HCT116 (cell line): ENCODE data around the gene GNG4.

Source experiments
- ATF3 ChIP-seq: IDR thresholded peaks from 2 replicates; pipeline ENCODE4 v1.6.1; 2012
- EZH2phosphoT487 ChIP-seq: fragments of 200-600 bp; IDR thresholded peaks from 2 replicates; pipeline ENCODE4 v1.6.1; 2018; ENCODE audit warnings: antibody characterized with exemption, borderline replicate concordance
- JUND ChIP-seq: IDR thresholded peaks from 2 replicates; pipeline ENCODE4 v1.6.1; 2012
- POLR2A ChIP-seq: IDR thresholded peaks from 2 replicates; pipeline ENCODE4 v1.7.0; 2011; ENCODE audit warnings: borderline replicate concordance; ENCODE audit not compliant: insufficient read depth, insufficient read length; ENCODE audit errors: extremely low read depth
- YY1 ChIP-seq: IDR thresholded peaks from 2 replicates; pipeline ENCODE4 v1.6.1; 2011; ENCODE audit warnings: low read length, low read depth, moderate library complexity, mild to moderate bottlenecking; ENCODE audit not compliant: insufficient replicate concordance; ENCODE audit errors: extremely low read depth
- TF ChIP-seq, protein P1 (sequence below), 3 experiments: fragments of 200-600 bp in 1 of 3; sonication (generic) in 1 of 3; IDR thresholded peaks in 2 of 3; conservative IDR thresholded peaks in 1 of 3; 2 replicates each; pipeline ENCODE4 v1.5.1; 2012 to 2017; ENCODE audit warnings: low read depth in 2 of 3, low read length in 2 of 3, antibody characterized with exemption in 1 of 3, borderline replicate concordance in 1 of 3, control low read depth in 1 of 3, mild to moderate bottlenecking in 1 of 3, mixed read lengths in 1 of 3, mixed run types in 1 of 3, moderate library complexity in 1 of 3; ENCODE audit not compliant: insufficient read depth in 1 of 3

GRCh38 chr1:235617808-235618207 is 31.8 kb downstream of the GNG4 start:
- TF ChIP-seq ATF3 (no peak), YY1 (no peak), EZH2phosphoT487 (no peak), POLR2A (no peak), JUND (no peak)
- TF ChIP-seq, protein P1, sequence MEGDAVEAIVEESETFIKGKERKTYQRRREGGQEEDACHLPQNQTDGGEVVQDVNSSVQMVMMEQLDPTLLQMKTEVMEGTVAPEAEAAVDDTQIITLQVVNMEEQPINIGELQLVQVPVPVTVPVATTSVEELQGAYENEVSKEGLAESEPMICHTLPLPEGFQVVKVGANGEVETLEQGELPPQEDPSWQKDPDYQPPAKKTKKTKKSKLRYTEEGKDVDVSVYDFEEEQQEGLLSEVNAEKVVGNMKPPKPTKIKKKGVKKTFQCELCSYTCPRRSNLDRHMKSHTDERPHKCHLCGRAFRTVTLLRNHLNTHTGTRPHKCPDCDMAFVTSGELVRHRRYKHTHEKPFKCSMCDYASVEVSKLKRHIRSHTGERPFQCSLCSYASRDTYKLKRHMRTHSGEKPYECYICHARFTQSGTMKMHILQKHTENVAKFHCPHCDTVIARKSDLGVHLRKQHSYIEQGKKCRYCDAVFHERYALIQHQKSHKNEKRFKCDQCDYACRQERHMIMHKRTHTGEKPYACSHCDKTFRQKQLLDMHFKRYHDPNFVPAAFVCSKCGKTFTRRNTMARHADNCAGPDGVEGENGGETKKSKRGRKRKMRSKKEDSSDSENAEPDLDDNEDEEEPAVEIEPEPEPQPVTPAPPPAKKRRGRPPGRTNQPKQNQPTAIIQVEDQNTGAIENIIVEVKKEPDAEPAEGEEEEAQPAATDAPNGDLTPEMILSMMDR (IDR thresholded peaks at IDR 0.05 in 2 of 3, conservative IDR thresholded peaks at IDR 0.05 in 1 of 3; ENCODE audit: borderline replicate concordance in 1 of 3, insufficient read depth in 1 of 3, low read depth in 2 of 3, low read length in 2 of 3), result peak in 2 of 3 experiments; percentile 26 to 35; a peak in 2 of 6 replicates
